Measurements from ENCODE around the gene VAV2.
A peak's percentile ranks its signal among the peaks of the same experiment; 100 is the strongest.

Gene VAV2

GRCh38 chr9:133843751-133844397 lies 148.2 kb downstream of the VAV2 start:
- TF ChIP-seq, protein P1, sequence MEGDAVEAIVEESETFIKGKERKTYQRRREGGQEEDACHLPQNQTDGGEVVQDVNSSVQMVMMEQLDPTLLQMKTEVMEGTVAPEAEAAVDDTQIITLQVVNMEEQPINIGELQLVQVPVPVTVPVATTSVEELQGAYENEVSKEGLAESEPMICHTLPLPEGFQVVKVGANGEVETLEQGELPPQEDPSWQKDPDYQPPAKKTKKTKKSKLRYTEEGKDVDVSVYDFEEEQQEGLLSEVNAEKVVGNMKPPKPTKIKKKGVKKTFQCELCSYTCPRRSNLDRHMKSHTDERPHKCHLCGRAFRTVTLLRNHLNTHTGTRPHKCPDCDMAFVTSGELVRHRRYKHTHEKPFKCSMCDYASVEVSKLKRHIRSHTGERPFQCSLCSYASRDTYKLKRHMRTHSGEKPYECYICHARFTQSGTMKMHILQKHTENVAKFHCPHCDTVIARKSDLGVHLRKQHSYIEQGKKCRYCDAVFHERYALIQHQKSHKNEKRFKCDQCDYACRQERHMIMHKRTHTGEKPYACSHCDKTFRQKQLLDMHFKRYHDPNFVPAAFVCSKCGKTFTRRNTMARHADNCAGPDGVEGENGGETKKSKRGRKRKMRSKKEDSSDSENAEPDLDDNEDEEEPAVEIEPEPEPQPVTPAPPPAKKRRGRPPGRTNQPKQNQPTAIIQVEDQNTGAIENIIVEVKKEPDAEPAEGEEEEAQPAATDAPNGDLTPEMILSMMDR (IDR thresholded peaks at IDR 0.05) = no peak
- Histone ChIP-seq H3K27ac (no peak overlapping the region), H3K36me3 (ENCODE audit: control insufficient read depth, insufficient read depth, low read length) (no peaks in the 10 kb centered on the region), H3K27me3 (ENCODE audit: control insufficient read depth, insufficient read depth, low read length) (no peaks in the 10 kb centered on the region), H3K4me3 (ENCODE audit: low read depth, low read length) (no peak overlapping the region), H3K9ac (no peak overlapping the region), H2AFZ (no peak overlapping the region), H3K79me2 (no peaks in the 10 kb centered on the region), H3K4me2 (ENCODE audit: low read length) (no peak overlapping the region), H3K4me1 (no peaks in the 10 kb centered on the region), H3K9me3 (ENCODE audit: control insufficient read depth, low read length) (no peaks in the 10 kb centered on the region)

DNA sequence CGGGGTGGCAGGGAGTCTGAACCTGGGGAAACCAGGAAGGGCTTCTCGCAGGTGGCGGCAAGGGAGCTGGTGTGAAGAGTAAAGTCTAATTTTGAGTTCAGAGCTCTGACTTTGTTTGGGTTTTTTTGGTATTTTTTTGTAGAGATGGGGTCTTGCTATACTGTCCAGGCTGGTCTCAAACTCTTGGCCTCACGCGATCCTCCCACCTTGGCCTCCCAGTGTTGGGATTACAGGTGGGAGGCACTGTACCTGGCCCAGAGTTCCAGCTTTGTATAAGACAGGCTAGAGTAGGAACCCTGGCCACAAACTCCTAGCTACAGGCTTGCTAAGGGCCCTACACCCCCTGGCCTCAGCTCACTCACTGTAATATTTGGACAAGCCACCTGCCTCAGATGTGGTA lies 148.9 kb downstream of the VAV2 start:
- Histone ChIP-seq H3K79me2 (no peaks in the 10 kb centered on the region), H3K36me3 (ENCODE audit: control insufficient read depth, insufficient read depth, low read length) (no peaks in the 10 kb centered on the region), H3K4me3 (ENCODE audit: low read depth, low read length) (no peak overlapping the region), H3K9ac (no peak overlapping the region), H3K27me3 (ENCODE audit: control insufficient read depth, insufficient read depth, low read length) (no peaks in the 10 kb centered on the region), H3K27ac (no peak overlapping the region), H3K9me3 (ENCODE audit: control insufficient read depth, low read length) (no peaks in the 10 kb centered on the region), H3K4me2 (ENCODE audit: low read length) (no peak overlapping the region), H2AFZ (no peak overlapping the region), H3K4me1 (no peaks in the 10 kb centered on the region)
- TF ChIP-seq, protein P1 (IDR thresholded peaks at IDR 0.05) = no peak

DNA sequence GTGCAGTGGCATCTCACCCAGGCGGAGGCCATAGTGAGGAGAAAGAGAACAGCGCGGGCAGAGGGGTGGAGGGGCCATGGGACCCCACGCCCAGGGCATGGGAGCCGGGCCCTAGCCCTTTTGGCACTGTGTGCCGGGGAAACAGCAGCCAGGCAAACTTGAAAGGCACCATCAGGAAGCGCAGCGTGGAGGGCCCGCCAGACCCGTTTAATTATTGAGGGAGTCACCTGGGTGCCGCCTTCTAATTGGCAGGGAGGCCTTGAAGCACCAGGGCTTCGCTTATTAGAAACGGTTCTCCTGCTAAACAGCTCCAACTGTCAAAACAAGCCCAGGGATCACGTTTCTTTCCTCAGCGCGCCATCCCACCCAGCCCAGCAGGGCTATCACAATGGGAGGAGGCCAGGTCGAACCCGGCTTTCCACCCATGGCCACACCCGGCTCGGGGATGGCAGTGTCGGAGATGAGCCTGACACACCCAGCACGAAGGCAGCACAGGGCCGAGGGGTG lies 149.3 kb downstream of the VAV2 start:
- H3K4me2 ChIP-seq (ENCODE audit: low read length) = no peak overlapping the region
- H3K27ac ChIP-seq = no peak overlapping the region
- H3K9ac ChIP-seq = no peak overlapping the region
- H3K4me3 ChIP-seq (ENCODE audit: low read depth, low read length) = no peak overlapping the region
- no peak overlapping the region for H2AFZ ChIP-seq
- H3K9me3 ChIP-seq (ENCODE audit: control insufficient read depth, low read length) = no peaks in the 10 kb centered on the region
- H3K27me3 ChIP-seq (ENCODE audit: control insufficient read depth, insufficient read depth, low read length) = no peaks in the 10 kb centered on the region
- H3K4me1 ChIP-seq = no peaks in the 10 kb centered on the region
- no peaks in the 10 kb centered on the region for H3K79me2 ChIP-seq
- TF ChIP-seq, protein P1 (IDR thresholded peaks at IDR 0.05) = no peak
- no peaks in the 10 kb centered on the region for H3K36me3 ChIP-seq (ENCODE audit: control insufficient read depth, insufficient read depth, low read length)

- no peaks in the 10 kb centered on the region for H3K4me1 ChIP-seq
- H3K9me3 ChIP-seq (ENCODE audit: control insufficient read depth, low read length) = no peaks in the 10 kb centered on the region
- TF ChIP-seq, protein P1 (IDR thresholded peaks at IDR 0.05) = peak; percentile 9
- no peak overlapping the region for H3K4me2 ChIP-seq (ENCODE audit: low read length)
- H3K27ac ChIP-seq = no peak overlapping the region
- no peak overlapping the region for H3K4me3 ChIP-seq (ENCODE audit: low read depth, low read length)
- H3K79me2 ChIP-seq = no peaks in the 10 kb centered on the region
- no peaks in the 10 kb centered on the region for H3K36me3 ChIP-seq (ENCODE audit: control insufficient read depth, insufficient read depth, low read length)
- no peaks in the 10 kb centered on the region for H3K27me3 ChIP-seq (ENCODE audit: control insufficient read depth, insufficient read depth, low read length)
- H2AFZ ChIP-seq = no peak overlapping the region
- no peak overlapping the region for H3K9ac ChIP-seq
These were observed 149.9 kb downstream of the VAV2 start for GRCh38 chr9:133842174-133842573.
